ENCODE data around the gene TGM3. TPM values are rescaled to one million over a fixed set of nuclear protein-coding genes. Genes with fewer than 3 reads are reported as not detected.

Gene TGM3
- total RNA-seq, 1 donor from 2014 or later = not detected

GRCh38 chr20:2338411-2339066 is 42.7 kb downstream of the TGM3 start:
- TF ChIP-seq CTCF (IDR thresholded peaks at IDR 0.05) = no peak
- H3K27me3 Mint-ChIP-seq (ENCODE audit: unreplicated experiment) = peaks cover 3% of the 10 kb centered on the region
- H3K36me3 Mint-ChIP-seq (ENCODE audit: unreplicated experiment) = no peaks in the 10 kb centered on the region
- H3K27ac Mint-ChIP-seq (ENCODE audit: unreplicated experiment) = no peak overlapping the region
- H3K9me3 Mint-ChIP-seq (ENCODE audit: unreplicated experiment) = no peaks in the 10 kb centered on the region
- H3K4me3 Mint-ChIP-seq (ENCODE audit: unreplicated experiment) = no peak overlapping the region
- DNase-seq (ENCODE audit: extremely low spot score, unreplicated experiment) = no peak
- H3K4me1 Mint-ChIP-seq (ENCODE audit: unreplicated experiment) = no peaks in the 10 kb centered on the region

DNA sequence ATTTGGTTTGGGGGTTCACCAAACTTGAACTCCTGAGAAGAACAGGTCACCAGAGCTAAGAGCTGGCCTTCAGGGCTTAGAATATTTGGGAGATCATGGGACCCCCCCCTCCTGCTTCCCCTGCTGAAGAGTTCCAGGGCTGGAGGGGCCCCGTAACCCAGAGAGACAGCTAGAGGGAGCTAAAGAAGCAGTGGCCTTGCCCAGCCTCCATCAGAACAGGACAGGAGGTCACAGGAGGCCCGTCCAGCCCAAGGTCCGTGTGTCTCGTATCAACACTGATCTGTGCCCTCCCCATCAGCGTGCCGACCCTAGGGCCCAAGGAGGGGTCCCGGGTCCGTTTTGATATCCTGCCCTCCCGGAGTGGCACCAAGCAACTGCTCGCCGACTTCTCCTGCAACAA is 44.3 kb downstream of the TGM3 start:
- Mint-ChIP-seq H3K4me3 (ENCODE audit: unreplicated experiment) (no peak overlapping the region), H3K9me3 (ENCODE audit: unreplicated experiment) (no peaks in the 10 kb centered on the region), H3K27me3 (ENCODE audit: unreplicated experiment) (peaks cover 3% of the 10 kb centered on the region), H3K27ac (ENCODE audit: unreplicated experiment) (no peak overlapping the region), H3K36me3 (ENCODE audit: unreplicated experiment) (no peaks in the 10 kb centered on the region), H3K4me1 (ENCODE audit: unreplicated experiment) (no peaks in the 10 kb centered on the region)
- DNase-seq (ENCODE audit: extremely low spot score, unreplicated experiment) = no peak
- TF ChIP-seq CTCF (IDR thresholded peaks at IDR 0.05) = no peak

- no peak for TF ChIP-seq CTCF (IDR thresholded peaks at IDR 0.05)
- DNase-seq (ENCODE audit: extremely low spot score, unreplicated experiment) = no peak
- Mint-ChIP-seq H3K4me3 (ENCODE audit: unreplicated experiment) (no peak overlapping the region), H3K4me1 (ENCODE audit: unreplicated experiment) (no peaks in the 10 kb centered on the region), H3K9me3 (ENCODE audit: unreplicated experiment) (no peaks in the 10 kb centered on the region), H3K27me3 (ENCODE audit: unreplicated experiment) (peaks cover 5% of the 10 kb centered on the region), H3K36me3 (ENCODE audit: unreplicated experiment) (no peaks in the 10 kb centered on the region), H3K27ac (ENCODE audit: unreplicated experiment) (no peak overlapping the region)
Observed at GRCh38 chr20:2340823-2341222, 45.0 kb downstream of the TGM3 start.

DNA sequence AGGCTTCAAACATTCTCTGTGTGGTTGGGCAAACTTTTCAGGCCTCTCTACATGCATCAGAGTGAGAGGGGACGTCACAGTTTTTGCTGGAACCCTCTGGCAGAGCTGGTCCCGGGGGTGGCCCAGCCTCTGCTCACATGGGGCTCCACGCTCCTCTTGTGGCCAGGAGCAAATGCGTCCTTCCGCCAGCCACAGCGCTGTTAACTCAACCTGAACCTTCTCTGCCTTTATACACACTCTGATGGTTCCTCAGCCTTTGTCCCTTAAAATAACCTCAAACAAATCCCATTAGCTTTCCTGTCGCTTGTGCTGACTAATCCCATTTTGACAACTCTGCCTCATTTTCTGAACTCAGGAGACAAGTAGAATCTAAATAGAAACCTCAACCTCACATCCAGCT is 45.5 kb downstream of the TGM3 start:
- Mint-ChIP-seq H3K4me1 (ENCODE audit: unreplicated experiment) (no peaks in the 10 kb centered on the region), H3K27ac (ENCODE audit: unreplicated experiment) (no peak overlapping the region), H3K4me3 (ENCODE audit: unreplicated experiment) (no peak overlapping the region), H3K36me3 (ENCODE audit: unreplicated experiment) (no peaks in the 10 kb centered on the region), H3K9me3 (ENCODE audit: unreplicated experiment) (no peaks in the 10 kb centered on the region), H3K27me3 (ENCODE audit: unreplicated experiment) (peaks cover 5% of the 10 kb centered on the region)
- DNase-seq (ENCODE audit: extremely low spot score, unreplicated experiment) = no peak
- TF ChIP-seq CTCF (IDR thresholded peaks at IDR 0.05) = no peak

GRCh38 chr20:2342243-2342642 is 46.4 kb downstream of the TGM3 start:
- H3K4me3 Mint-ChIP-seq (ENCODE audit: unreplicated experiment) = no peak overlapping the region
- no peaks in the 10 kb centered on the region for H3K4me1 Mint-ChIP-seq (ENCODE audit: unreplicated experiment)
- no peak for TF ChIP-seq CTCF (IDR thresholded peaks at IDR 0.05)
- peaks cover 5% of the 10 kb centered on the region for H3K27me3 Mint-ChIP-seq (ENCODE audit: unreplicated experiment)
- H3K9me3 Mint-ChIP-seq (ENCODE audit: unreplicated experiment) = peaks cover under 1% of the 10 kb centered on the region
- no peaks in the 10 kb centered on the region for H3K36me3 Mint-ChIP-seq (ENCODE audit: unreplicated experiment)
- DNase-seq (ENCODE audit: extremely low spot score, unreplicated experiment) = no peak
- H3K27ac Mint-ChIP-seq (ENCODE audit: unreplicated experiment) = no peak overlapping the region
